Activated T-helper 1 cell treated with anti-CD3 and anti-CD28 coated beads, Interleukin-2, amount 50 U/mL, for 16 hours (primary cell): ENCODE results near the gene PGS1.
"Not testable (repeated sequence)": the region's sequence is repeated elsewhere in the genome, so short reads cannot be mapped to it uniquely, and the experiment has no call there.

Experiments
- DNase-seq, 2 donors: peaks; one replicate each; pipeline ENCODE4 v3.0.0-alpha.2; 2020; ENCODE audit warnings: low read depth in 1 of 2, low spot score in 1 of 2

The PGS1 gene

DNA sequence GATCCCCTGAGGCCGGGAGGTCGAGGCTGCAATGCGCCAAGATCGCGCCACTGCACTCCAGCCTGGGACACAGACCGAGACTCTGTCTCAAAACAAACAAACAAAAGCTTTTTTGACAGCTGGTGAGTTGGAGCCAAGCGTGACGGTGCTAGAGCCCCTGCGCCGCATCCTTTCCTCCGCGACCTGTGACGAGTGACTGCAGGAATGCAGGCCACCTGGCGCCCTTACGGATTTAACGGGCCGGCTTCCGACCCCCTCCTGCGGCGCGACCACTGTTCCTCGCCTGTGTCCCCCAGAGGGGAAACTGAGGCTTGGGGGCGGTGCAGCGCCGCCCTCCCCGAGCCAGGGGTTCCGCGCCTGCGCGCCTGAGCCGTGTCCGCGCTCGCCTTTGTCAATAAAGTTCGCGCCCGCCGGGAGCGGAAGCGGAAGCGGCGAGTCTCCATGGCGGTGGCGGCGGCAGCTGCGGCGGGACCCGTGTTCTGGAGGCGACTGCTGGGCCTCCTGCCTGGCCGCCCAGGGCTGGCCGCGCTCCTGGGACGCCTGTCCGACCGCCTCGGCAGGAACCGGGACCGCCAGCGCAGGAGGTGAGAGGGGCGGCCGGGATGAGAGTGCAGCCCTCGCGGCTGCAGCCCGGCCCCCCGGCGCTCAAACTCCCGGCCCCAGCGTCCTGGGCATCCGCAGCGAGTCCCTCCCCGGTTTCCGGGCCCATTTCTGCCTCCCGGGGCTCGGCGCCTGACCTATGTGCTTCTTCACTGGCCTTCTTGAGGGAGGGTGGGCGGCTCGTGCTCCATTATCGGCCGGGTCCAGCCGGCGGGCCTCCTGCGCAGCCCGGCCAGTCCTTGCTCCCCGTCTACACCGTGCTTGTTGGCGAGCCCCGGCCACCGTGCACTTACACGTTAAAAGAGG, at the start of gene PGS1:
PGS1 (plus strand) TSS at position 425 of the 906 bp plus-strand sequence; CDS start at position 442, 17 bp downstream.
- peak; percentile 73 to 75 for DNase-seq

DNA sequence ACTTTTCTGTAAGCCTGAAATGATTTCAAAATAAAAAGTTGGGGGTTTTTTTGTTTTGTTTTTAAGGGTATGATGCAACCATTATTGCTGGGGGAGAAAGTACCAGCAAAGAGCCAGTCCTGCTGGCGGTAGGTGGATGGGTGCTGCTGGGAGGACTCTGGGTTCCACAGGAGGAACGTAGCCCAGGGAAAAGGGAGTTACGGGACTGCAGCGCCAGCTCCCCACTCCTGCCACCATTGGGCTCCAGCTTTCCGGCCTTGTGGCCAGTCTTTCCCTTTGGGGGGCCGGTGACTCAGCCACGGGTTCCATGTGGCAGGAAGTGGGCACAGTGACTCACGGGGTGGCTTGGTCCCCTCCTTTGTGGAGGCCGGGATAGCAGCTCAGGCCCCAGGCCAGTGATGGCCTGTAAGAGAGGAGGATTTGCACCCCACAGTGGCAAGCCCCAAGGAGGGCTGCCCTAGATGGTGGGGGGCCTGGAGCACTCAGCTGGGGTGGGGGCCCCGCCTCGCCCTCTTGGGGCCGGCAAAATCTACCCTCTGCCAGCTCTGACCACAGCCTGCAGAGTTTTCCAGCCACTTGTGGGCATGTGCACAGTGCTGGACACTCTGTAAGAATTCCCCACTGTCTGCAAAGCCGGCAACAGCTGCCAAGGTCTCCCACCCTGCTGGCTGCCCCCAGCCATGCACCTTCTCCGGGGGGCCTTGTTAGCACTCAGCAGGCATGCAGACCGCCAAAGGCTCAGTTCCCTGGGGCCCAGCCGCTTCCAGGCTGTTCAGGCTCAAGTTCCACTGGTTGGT, 49.0 kb upstream of the PGS1 start:
- no peak for DNase-seq

DNA sequence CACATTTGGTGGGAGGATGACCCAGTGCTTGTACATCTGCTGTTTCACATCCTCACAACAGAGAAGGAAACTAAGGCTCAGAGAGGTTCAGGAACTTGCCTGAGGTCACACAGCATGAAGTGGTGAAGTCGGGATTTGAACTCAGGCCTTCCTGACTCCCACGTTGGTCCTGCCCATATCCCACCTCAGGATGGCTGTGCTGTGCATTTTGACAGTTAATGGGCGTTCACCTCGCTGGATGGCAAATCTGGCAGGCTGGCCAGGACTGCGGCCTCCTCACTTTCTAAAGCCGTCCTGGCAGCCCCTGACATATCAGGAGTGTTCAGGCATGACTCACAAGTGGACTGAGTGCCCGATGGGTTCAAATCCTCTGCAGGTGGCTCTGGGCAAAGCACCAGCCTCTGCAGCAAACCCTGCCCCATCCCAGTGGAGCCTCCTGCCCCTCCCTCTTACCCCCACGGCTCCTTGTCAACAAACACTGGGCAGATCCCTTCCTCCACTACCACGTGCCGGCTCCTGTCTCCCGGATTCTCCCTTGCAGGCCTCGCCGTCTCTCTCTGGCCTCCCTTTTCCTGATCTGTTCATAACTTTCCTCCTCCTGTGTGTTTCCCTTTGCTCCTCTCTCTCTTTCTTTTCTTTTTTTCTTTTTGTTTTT, 47.8 kb upstream of the PGS1 start:
- DNase-seq: no peak

- not testable (repeated sequence) for DNase-seq
Observed at GRCh38 chr17:78331355-78331754, 47.1 kb upstream of the PGS1 start.

DNA sequence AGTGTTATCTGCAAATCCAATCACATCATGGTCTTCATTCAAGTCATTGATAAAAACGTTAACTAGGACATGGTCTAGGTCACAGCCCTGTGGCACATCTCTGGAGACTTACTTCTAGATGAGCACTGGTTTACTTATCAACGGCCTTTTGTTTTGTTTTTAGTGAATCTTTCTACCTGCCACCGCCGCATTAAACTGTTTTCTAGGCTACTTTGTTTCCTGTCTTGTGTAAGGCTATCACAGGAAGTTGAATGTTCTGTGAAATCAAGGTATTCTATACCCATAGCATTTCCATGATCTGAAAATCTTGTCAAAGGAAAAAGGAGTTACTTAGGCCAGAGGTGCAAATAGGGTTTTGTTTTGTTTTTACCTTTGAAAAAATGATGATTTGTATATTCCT, 45.5 kb upstream of the PGS1 start:
- no peak for DNase-seq

- no peak for DNase-seq
Observed at GRCh38 chr17:78335209-78335608, 43.2 kb upstream of the PGS1 start.

DNA sequence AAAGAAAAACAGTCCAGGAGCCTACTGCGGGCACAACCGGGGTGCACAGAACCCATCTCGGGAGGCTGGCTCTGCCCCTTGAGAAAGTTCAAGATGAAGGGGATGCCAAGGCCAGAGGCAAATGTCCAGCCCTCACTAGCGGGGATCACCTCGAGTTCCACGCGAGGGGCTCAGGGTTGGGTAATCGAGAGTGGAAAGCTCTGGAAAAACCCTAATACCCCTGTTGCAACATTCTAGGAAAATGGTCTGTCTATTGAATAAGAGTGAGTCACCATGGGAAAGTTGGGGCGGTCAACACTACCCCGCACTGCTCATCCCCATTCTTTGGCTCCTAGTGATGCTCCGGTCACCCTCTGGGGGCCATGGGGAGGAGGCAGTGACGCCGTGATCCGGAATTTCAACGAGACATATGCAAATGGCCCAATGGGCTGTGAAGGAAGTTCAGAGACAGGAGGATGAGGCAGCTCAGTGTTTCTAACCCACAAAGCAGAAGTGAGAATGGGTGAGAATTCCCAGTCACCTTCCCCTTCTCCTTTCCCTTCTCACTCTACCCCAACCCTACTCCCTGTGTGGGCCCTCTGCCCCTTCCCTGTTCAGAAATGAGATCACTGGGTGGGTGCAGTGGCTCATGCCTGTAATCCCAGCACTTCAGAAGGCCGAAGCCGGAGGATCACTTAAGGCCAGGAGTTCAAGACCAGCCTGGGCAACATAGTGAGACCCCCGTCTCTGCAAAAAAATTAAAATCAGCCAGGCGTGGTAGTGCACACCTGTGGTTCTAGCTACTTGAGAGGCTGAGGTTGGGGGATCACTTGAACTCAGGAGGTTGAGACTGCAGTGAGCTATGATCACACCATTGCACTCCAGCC, 41.0 kb upstream of the PGS1 start:
- DNase-seq: no peak

GRCh38 chr17:78338486-78339259, 39.8 kb upstream of the PGS1 start:
- DNase-seq: no peak

DNA sequence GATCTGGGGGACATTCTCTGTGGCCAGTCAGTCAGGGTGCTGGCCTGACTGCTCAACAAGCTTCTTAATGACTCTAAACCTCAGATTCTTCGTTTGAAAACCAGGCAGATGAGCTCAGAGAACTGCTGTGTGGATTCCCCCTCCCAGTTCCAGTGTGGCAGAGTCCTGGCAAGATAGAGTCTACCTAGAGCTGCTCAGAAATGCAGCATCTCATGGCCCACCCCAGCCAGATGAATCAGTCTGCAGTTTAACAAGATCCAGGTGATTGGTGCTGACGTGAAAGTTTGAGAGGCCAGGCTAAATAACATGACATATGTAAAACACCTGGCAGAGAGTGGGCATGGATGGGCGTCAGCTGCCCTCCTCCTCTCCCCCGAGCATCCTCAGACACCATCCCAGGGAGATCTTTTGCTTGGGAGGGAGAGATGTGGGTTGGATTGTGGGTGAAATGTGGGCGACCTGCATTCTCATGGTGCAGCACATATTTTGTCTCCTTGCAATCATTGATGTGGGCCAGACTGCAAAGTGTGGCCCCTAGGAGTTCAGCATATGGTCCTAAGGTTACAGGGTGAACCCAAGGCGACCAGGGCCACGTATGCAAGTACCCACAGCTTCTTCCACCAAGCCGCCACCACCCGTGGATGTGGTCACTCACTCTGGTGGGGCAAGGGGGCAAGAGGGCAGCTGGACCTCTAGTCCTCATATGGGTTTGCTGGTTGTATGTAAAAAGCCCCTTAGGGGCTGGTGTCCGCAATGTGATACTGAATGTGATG, 38.1 kb upstream of the PGS1 start:
- DNase-seq: no peak

GRCh38 chr17:78341559-78342448, 36.6 kb upstream of the PGS1 start:
- no peak for DNase-seq

- DNase-seq: no peak
Observed at GRCh38 chr17:78342449-78343186, 35.8 kb upstream of the PGS1 start.

DNA sequence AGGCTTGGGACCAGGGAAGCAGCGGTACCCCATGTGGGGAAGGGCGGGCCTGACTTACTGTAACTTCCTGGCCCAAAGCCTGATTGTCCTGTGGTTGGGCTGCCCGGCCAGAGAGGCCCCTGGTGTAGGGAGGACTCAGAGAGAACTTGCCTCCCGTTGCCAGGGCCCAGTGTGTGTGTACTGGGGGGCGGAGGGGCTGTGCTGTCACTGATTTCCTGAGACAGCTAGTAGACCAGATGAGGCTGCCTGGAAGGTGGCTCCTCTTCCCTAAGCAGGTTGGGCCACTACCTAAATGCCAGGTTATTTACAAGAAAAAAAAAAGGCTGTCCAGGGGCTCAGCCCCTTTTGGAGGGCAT, 35.3 kb upstream of the PGS1 start:
- DNase-seq: no peak

GRCh38 chr17:78343543-78344201, 34.8 kb upstream of the PGS1 start:
- DNase-seq: peak; percentile 58 to 59

DNA sequence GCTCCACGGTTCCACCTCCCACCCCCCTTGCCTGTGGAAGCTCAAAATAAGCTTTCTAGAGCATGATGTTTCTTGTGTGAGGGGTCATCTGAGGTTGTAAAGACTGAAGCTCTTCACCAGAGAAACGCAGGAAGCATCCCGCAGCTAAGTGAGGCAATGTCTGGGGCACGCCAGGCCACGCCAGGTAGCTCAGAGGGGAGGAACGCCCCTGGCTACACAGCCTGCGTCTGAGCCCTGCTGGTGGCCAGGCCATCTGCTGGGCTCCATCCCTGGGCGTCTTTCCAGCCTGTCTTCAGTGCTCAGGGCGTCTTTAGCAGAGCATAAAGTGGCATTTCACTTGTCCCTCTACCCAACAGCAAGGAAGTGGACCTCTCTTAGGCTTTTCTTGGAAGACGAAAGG, 33.8 kb upstream of the PGS1 start:
- no peak for DNase-seq

- DNase-seq: no peak
Observed at GRCh38 chr17:78345172-78345571, 33.3 kb upstream of the PGS1 start.

GRCh38 chr17:78345791-78346494, 32.5 kb upstream of the PGS1 start:
- DNase-seq: no peak
